ENCODE measurements around the gene S100A7A. TPM values are rescaled to one million over a fixed set of nuclear protein-coding genes. Genes with fewer than 3 reads are reported as not detected.

Gene S100A7A
- total and polyA plus RNA-seq, 2 of the 8 experiments (the other 6 are each of a cell fraction or from before 2014, with no cell fraction given) = not detected

DNA sequence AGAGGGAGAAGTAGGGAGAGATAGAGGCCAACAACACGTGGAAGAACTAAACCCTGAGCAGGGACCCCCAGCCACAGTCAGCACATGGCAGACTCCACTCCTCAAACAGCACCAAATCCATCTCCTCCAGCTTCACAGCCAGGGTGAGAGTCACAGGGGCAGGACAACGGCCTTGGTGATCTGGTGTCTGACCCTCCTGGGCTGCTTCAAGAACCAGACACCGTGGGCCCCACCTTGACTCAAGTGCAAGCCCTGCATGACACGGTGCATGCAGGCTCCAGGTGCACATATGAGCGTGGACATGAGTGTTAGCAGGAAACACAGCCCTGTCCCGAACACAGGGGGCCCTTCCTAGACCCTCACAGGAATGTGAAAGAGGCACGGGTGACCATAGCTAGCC, 22.3 kb downstream of the S100A7A start:
- POLR2A ChIA-PET (ENCODE audit: partially characterized antibody) = no interaction called here
- WGBS, 2 experiments (ENCODE audit: extremely low coverage in 1 of 2, insufficient coverage in 1 of 2, insufficient read length in 1 of 2, insufficient replicate concordance in 2 of 2, low coverage in 1 of 2, low lambda C conversion rate in 2 of 2, missing lambda C conversion rate in 1 of 2) = 91% methylated on average over 7 of the region's 7 CpGs; no CpG with 5 or more reads in 1 of the 2 experiments
- no peak for TF ChIP-seq SP4 (IDR thresholded peaks at IDR 0.05; ENCODE audit: low read length)
- TF ChIP-seq KDM1A (IDR thresholded peaks at IDR 0.05; ENCODE audit: borderline replicate concordance, low read length) = no peak
- no peak for TF ChIP-seq SP1 (IDR thresholded peaks at IDR 0.05; ENCODE audit: low read depth, low read length)
- TF ChIP-seq POU5F1 (IDR thresholded peaks at IDR 0.05; ENCODE audit: low read depth, low read length) = no peak
- no peak for TF ChIP-seq RXRA (IDR thresholded peaks at IDR 0.05; ENCODE audit: insufficient read depth, low read depth, low read length)
- no peak for TF ChIP-seq CTBP2 (IDR thresholded peaks at IDR 0.05; ENCODE audit: borderline replicate concordance, insufficient read depth, insufficient read length, low read length)
- TF ChIP-seq GTF2F1 (IDR thresholded peaks at IDR 0.05; ENCODE audit: borderline replicate concordance, low read depth, low read length) = no peak
- no peak for TF ChIP-seq SIRT6 (IDR thresholded peaks at IDR 0.05; ENCODE audit: low read length)
- no peak for TF ChIP-seq HDAC6 (IDR thresholded peaks at IDR 0.05; ENCODE audit: low read depth, low read length)
- TF ChIP-seq RNF2 (IDR thresholded peaks at IDR 0.05; ENCODE audit: borderline replicate concordance, low read depth, low read length, missing control alignments, poor library complexity, severe bottlenecking) = no peak
- TF ChIP-seq CHD1 (IDR thresholded peaks at IDR 0.05; ENCODE audit: low read depth, low read length) = no peak

More for the DNA sequence above, 22.3 kb downstream of the S100A7A start:
- Histone ChIP-seq H3K23me2 (ENCODE audit: low read depth, low read length) (no peaks in the 10 kb centered on the region), H4K20me1 (replicated peaks in 1 of 2; ENCODE audit: control insufficient read depth in 1 of 2, insufficient read depth in 2 of 2, low read length in 2 of 2) (no peaks in the 10 kb centered on the region), H2BK20ac (ENCODE audit: low read length) (no peak overlapping the region), H3K4me1 (replicated peaks in 1 of 4; ENCODE audit: control insufficient read depth in 3 of 4, insufficient read depth in 4 of 4, low read length in 3 of 4) (no peaks in the 10 kb centered on the region), H3K36me3 (ENCODE audit: control insufficient read depth in 2 of 4, insufficient read depth in 4 of 4, low read length in 3 of 4) (no peaks in the 10 kb centered on the region), H2BK15ac (ENCODE audit: low read length) (no peak overlapping the region), H3K4me3 (ENCODE audit: extremely low read depth in 1 of 4, insufficient read depth in 2 of 4, low read depth in 3 of 4, low read length in 4 of 4) (no peak overlapping the region), H3K9ac (replicated peaks in 1 of 4; ENCODE audit: extremely low read depth in 1 of 4, low read depth in 3 of 4, low read length in 3 of 4) (no peak overlapping the region), H2BK5ac (ENCODE audit: low read depth, low read length) (no peak overlapping the region), H2BK120ac (replicated peaks; ENCODE audit: low read depth, low read length) (no peak overlapping the region), H3K9me3 (ENCODE audit: insufficient read depth in 2 of 2, low read depth in 1 of 2, low read length in 1 of 2) (0 out of 4 replicates have a peak, but pooled peaks cover 0 to 2% of the 10 kb centered on the region in 2 experiments), H3K27ac (ENCODE audit: low read depth, low read length) (no peak overlapping the region), H3K79me2 (ENCODE audit: control insufficient read depth in 1 of 2, insufficient read depth in 2 of 2, low read length in 2 of 2) (no peaks in the 10 kb centered on the region), H4K91ac (replicated peaks; ENCODE audit: insufficient read length, low read length) (no peak overlapping the region), H3K4ac (replicated peaks; ENCODE audit: insufficient read length, low read depth, low read length) (no peak overlapping the region), H3K18ac (ENCODE audit: extremely low read depth, low read length) (no peak overlapping the region), H2AK5ac (ENCODE audit: low read depth, low read length) (no peak overlapping the region), H4K5ac (ENCODE audit: insufficient read length, low read depth, low read length) (no peak overlapping the region), H2BK12ac (ENCODE audit: low read depth, low read length) (no peak overlapping the region), H3K56ac (replicated peaks; ENCODE audit: insufficient read length, low read depth, low read length) (no peak overlapping the region), H3K23ac (ENCODE audit: insufficient read length) (no peak overlapping the region), H3K14ac (ENCODE audit: insufficient read length) (no peak overlapping the region), H3K27me3 (replicated peaks in 1 of 4; ENCODE audit: control insufficient read depth in 3 of 4, extremely low read depth in 1 of 4, insufficient read depth in 3 of 4, low read length in 3 of 4) (no peaks in the 10 kb centered on the region), H3K4me2 (ENCODE audit: insufficient read depth in 1 of 2, low read depth in 2 of 2, low read length in 2 of 2) (no peak overlapping the region), H3K79me1 (ENCODE audit: low read depth, low read length) (no peaks in the 10 kb centered on the region), H4K8ac (ENCODE audit: extremely low read depth, insufficient read depth, low read length) (no peak overlapping the region), H2AFZ (ENCODE audit: low read length) (no peak overlapping the region)
- FAIRE-seq = no peak
- CTCF ChIA-PET (ENCODE audit: partially characterized antibody) = interaction anchor here (1.9 kb wide), 1 partner anchor 9 kb away, joined by 5 read pairs; no protein-coding TSS in a partner anchor
- no peak for DNase-seq (ENCODE audit: low read depth in 1 of 2, low spot score in 2 of 2)
